Activated B cell treated with CpG ODN at 0.5 μM for 24 hours (primary cell): ENCODE results near the gene DNAH1. TPM values are rescaled to one million over a fixed set of nuclear protein-coding genes. Genes with fewer than 3 reads are reported as not detected.

Experiments used
- ATAC-seq: fragments of 200-7000 bp; cut with Tn5 transposase; one replicate; pipeline ENCODE4 v1.10.0; 2021; ENCODE audit warnings: low read depth, mild to moderate bottlenecking, moderate library complexity
- CTCF ChIA-PET: fragments of 350-600 bp; sonication (Branson Sonifier 250); formaldehyde crosslinking; loops from one replicate; lab custom pipeline; 2021; ENCODE audit warnings: antibody characterized with exemption; lab: Charles Lee
- POLR2A ChIA-PET: fragments of 350-600 bp; sonication (Branson Sonifier 250); formaldehyde crosslinking; loops from one replicate; lab custom pipeline; 2021; ENCODE audit warnings: antibody characterized with exemption; lab: Charles Lee
- DNase-seq: peaks from one replicate; pipeline ENCODE4 v3.0.0; 2022
- H3K27ac Mint-ChIP-seq: one replicate; pipeline ENCODE4 v1.8.0; 2020; ENCODE audit warnings: mixed read lengths
- H3K27me3 Mint-ChIP-seq: one replicate; pipeline ENCODE4 v1.8.0; 2021; ENCODE audit warnings: mixed read lengths
- H3K36me3 Mint-ChIP-seq: one replicate; pipeline ENCODE4 v1.8.0; 2021; ENCODE audit warnings: low read depth, mixed read lengths
- H3K4me1 Mint-ChIP-seq: one replicate; pipeline ENCODE4 v1.8.0; 2021; ENCODE audit warnings: mixed read lengths
- H3K4me3 Mint-ChIP-seq: one replicate; pipeline ENCODE4 v1.8.0; 2020; ENCODE audit warnings: mild to moderate bottlenecking, mixed read lengths
- H3K9me3 Mint-ChIP-seq: one replicate; pipeline ENCODE4 v1.8.0; 2020; ENCODE audit warnings: mixed read lengths
- intact Hi-C: fragments of 100-400 bp; cut with micrococcal nuclease; formaldehyde crosslinking; loops from one replicate; pipeline ENCODE4 v1.15.1; 2024
- total RNA-seq: library from RNA; stranded (reverse); gene quantifications from 2 replicates; pipeline ENCODE4 v1.2.3, GENCODE V29; 2022
- TF ChIP-seq, protein P1 (sequence below): fragments of 200-600 bp; IDR thresholded peaks from one replicate; pipeline ENCODE4 v1.8.0; 2022; ENCODE audit warnings: antibody characterized with exemption, mild to moderate bottlenecking

The DNAH1 gene
- total RNA-seq, 1 donor from 2014 or later, result 25.8 TPM

- Mint-ChIP-seq H3K36me3 (no peaks in the 10 kb centered on the region), H3K4me1 (peaks cover 4% of the 10 kb centered on the region), H3K4me3 (no peak overlapping the region), H3K9me3 (no peaks in the 10 kb centered on the region), H3K27ac (no peak overlapping the region), H3K27me3 (no peaks in the 10 kb centered on the region)
- intact Hi-C loops, result no loop called here
- ATAC-seq (no peak), DNase-seq (no peak)
- ChIA-PET CTCF (no interaction called here), POLR2A (interaction anchor here (0.7 kb wide), 1 partner anchor 400 kb away, joined by 4 read pairs; no protein-coding TSS in a partner anchor)
- TF ChIP-seq, protein P1, sequence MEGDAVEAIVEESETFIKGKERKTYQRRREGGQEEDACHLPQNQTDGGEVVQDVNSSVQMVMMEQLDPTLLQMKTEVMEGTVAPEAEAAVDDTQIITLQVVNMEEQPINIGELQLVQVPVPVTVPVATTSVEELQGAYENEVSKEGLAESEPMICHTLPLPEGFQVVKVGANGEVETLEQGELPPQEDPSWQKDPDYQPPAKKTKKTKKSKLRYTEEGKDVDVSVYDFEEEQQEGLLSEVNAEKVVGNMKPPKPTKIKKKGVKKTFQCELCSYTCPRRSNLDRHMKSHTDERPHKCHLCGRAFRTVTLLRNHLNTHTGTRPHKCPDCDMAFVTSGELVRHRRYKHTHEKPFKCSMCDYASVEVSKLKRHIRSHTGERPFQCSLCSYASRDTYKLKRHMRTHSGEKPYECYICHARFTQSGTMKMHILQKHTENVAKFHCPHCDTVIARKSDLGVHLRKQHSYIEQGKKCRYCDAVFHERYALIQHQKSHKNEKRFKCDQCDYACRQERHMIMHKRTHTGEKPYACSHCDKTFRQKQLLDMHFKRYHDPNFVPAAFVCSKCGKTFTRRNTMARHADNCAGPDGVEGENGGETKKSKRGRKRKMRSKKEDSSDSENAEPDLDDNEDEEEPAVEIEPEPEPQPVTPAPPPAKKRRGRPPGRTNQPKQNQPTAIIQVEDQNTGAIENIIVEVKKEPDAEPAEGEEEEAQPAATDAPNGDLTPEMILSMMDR, result no peak
Measured at GRCh38 chr3:52433328-52433995, 117.3 kb downstream of the DNAH1 start.

DNA sequence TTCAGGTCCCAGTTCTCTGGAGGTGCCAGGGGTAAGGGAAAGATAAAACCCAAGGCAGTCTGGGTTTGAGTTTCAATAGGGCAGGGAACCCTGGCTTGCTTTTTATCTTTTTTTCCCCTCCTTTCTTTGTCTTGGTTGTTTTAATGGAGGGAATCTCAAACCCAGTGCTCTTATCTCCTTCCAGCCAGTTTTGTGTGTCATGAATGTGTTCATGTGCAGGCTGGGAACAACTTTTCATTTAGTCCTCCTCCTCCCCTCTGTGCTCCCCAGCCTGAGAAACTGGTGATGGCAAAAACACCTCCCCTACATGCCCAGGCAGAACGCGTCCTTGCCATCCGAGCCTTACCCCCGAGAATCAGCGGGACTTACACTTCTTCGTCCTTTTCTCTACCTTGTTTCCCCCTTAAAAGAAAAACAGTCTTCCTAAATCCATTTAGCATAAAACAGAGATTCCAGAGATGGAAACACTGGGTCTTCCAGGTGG lies 117.9 kb downstream of the DNAH1 start:
- no peaks in the 10 kb centered on the region for H3K36me3 Mint-ChIP-seq
- no peak overlapping the region for H3K4me3 Mint-ChIP-seq
- H3K27ac Mint-ChIP-seq, result no peak overlapping the region
- H3K27me3 Mint-ChIP-seq, result no peaks in the 10 kb centered on the region
- TF ChIP-seq, protein P1, result no peak
- intact Hi-C loops, result no loop called here
- peaks cover 4% of the 10 kb centered on the region for H3K4me1 Mint-ChIP-seq
- CTCF ChIA-PET, result no interaction called here
- POLR2A ChIA-PET, result no interaction called here
- ATAC-seq (no peak), DNase-seq (no peak)
- no peaks in the 10 kb centered on the region for H3K9me3 Mint-ChIP-seq

DNA sequence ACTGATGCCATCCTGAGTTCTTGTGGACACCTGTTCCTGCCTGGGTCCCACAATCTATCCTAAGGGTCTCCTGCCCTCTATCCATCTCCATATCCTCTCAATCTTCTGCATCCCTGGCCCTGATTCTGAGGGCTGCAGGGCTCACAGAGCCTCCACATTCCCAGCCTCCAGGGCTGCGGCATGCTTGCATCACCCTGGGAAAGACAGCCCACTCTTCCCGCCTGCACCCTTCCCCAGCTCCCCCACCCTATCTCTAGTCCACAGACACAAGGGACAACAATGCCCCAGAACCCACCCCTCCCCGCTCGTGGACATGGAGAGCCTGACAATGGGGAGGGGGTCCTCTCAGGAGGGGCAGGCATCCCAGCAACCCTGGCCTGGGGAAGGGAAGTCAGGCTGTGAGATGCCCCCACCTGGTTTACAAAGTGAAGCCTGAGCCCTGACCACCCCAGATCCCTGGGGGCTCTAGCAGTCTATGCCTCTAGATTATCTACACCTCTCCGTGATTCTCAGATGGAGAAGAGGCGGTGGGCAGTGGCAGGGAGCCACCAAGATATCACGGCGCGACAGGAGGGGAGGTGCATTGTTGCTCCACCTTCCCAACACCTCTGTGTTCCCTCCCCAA lies 118.5 kb downstream of the DNAH1 start:
- Mint-ChIP-seq H3K4me3 (no peak overlapping the region), H3K9me3 (no peaks in the 10 kb centered on the region), H3K4me1 (peaks cover 4% of the 10 kb centered on the region), H3K36me3 (no peaks in the 10 kb centered on the region), H3K27me3 (no peaks in the 10 kb centered on the region), H3K27ac (no peak overlapping the region)
- DNase-seq, result no peak
- ChIA-PET CTCF (interaction anchor here (0.6 kb wide), 1 partner anchor 344 kb away, joined by 3 read pairs; no protein-coding TSS in a partner anchor), POLR2A (no interaction called here)
- ATAC-seq, result no peak
- intact Hi-C loops, result no loop called here
- TF ChIP-seq, protein P1, result no peak

DNA sequence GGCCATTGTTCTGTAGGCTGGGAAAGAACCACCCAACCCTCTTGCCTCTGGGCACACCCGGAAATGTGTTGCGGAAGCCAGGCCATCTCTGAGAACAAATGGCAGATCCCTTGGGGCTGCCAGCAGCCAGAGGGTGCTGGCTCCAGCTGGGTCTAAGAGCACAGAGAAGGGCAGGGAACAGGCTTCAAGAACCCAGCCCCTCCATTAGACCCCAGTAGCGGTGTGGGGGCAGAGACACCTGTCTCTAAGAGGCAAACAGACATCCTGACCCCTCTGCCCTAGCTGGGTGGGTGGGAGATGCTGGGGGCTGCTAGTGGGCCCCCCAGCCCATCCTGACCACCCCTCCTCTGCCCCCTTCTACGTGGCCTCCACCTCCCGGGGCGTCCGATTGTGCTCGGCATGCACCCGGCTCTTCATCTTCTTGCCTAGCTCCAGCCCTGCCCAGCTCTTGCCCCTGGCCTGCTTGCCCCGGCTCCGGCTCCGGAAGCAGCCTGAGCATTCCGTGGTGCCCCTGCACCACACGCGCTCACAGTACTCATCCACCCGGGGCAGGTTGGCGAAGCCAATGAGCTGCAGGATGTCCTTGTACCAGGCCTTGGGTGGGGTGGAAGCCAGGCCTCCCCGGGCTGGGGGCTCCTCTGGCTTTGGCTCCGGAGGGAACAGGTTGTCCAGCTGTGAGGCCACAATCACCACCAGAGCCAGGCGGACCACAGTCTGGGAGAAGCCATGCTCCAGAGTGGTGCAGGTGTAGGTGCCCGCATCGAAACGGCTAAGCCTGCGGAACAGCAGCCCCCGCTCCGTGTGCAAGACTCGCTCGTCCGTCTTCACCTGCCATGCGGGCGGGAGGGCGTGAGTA lies 119.4 kb downstream of the DNAH1 start:
- ChIA-PET CTCF (interaction anchor here (0.6 kb wide), 1 partner anchor 344 kb away, joined by 3 read pairs; no protein-coding TSS in a partner anchor), POLR2A (no interaction called here)
- ATAC-seq, result no peak
- Mint-ChIP-seq H3K36me3 (no peaks in the 10 kb centered on the region), H3K27me3 (no peaks in the 10 kb centered on the region), H3K9me3 (no peaks in the 10 kb centered on the region), H3K4me1 (peaks cover 4% of the 10 kb centered on the region), H3K27ac (no peak overlapping the region), H3K4me3 (no peak overlapping the region)
- DNase-seq, result no peak
- intact Hi-C loops, result no loop called here
- TF ChIP-seq, protein P1, result no peak
